WTC11 (cell line): ENCODE measurements around the gene CLPTM1L. TPM values are rescaled to one million over a fixed set of nuclear protein-coding genes. Genes with fewer than 3 reads are reported as not detected.
"Not testable (repeated sequence)": the region's sequence is repeated elsewhere in the genome, so short reads cannot be mapped to it uniquely, and the experiment has no call there.

Source experiments
- ATAC-seq: fragments of 200-7000 bp; cut with Tn5 transposase; 2 replicates; pipeline ENCODE4 v1.10.0; 2021; ENCODE audit warnings: mild to moderate bottlenecking, moderate library complexity
- CTCF ChIA-PET: fragments of 300-600 bp; sonication (Branson Sonifier 250); formaldehyde crosslinking; loops from one replicate; lab custom pipeline; 2021; ENCODE audit warnings: antibody characterized with exemption; lab: Charles Lee
- POLR2A ChIA-PET: fragments of 350-600 bp; sonication (Branson Sonifier 250); formaldehyde crosslinking; loops from one replicate; lab custom pipeline; 2021; ENCODE audit warnings: antibody characterized with exemption; lab: Charles Lee
- DNase-seq: peaks from one replicate; pipeline ENCODE4 v3.0.0; 2021; ENCODE audit warnings: low spot score
- H3K27ac Mint-ChIP-seq: 2 replicates; pipeline ENCODE4 v1.8.0; 2021; ENCODE audit warnings: mixed read lengths
- H3K27me3 Mint-ChIP-seq: 2 replicates; pipeline ENCODE4 v1.8.0; 2021; ENCODE audit warnings: low read depth, mild to moderate bottlenecking, moderate library complexity, mixed read lengths
- H3K36me3 Mint-ChIP-seq: 2 replicates; pipeline ENCODE4 v1.8.0; 2021; ENCODE audit warnings: mixed read lengths
- H3K4me1 Mint-ChIP-seq: 2 replicates; pipeline ENCODE4 v1.8.0; 2022; ENCODE audit warnings: mixed read lengths
- H3K4me3 Mint-ChIP-seq: 2 replicates; pipeline ENCODE4 v1.8.0; 2021; ENCODE audit warnings: mild to moderate bottlenecking, moderate library complexity, mixed read lengths
- H3K9me3 Mint-ChIP-seq: 2 replicates; pipeline ENCODE4 v1.8.0; 2021; ENCODE audit warnings: mixed read lengths
- ATF1 ChIP-seq: sonication (generic); formaldehyde crosslinking; IDR thresholded peaks from 2 replicates; pipeline ENCODE4 v1.8.1; 2023; ENCODE audit warnings: mild to moderate bottlenecking, moderate library complexity, missing genetic modification reagents
- E2F1 ChIP-seq: sonication (generic); formaldehyde crosslinking; IDR thresholded peaks from 2 replicates; pipeline ENCODE4 v1.8.0; 2022; ENCODE audit warnings: mild to moderate bottlenecking, missing genetic modification reagents
- ELF4 ChIP-seq: sonication (generic); formaldehyde crosslinking; IDR thresholded peaks from 2 replicates; pipeline ENCODE4 v1.8.1; 2022; ENCODE audit warnings: low read depth, mild to moderate bottlenecking, moderate library complexity, missing genetic modification reagents
- EMX1 ChIP-seq: fragments of 250-450 bp; sonication (Bioruptor Pico); IDR thresholded peaks from 2 replicates; pipeline ENCODE4 v1.8.0; 2021; ENCODE audit warnings: mild to moderate bottlenecking
- NR1H2 ChIP-seq: sonication (generic); formaldehyde crosslinking; IDR thresholded peaks from 2 replicates; pipeline ENCODE4 v1.9.0; 2021; ENCODE audit warnings: mild to moderate bottlenecking, moderate library complexity, missing genetic modification reagents
- OVOL2 ChIP-seq: fragments of 250-450 bp; sonication (Bioruptor Pico); IDR thresholded peaks from 2 replicates; pipeline ENCODE4 v1.9.0; 2021; ENCODE audit warnings: mild to moderate bottlenecking, borderline replicate concordance
- TEAD1 ChIP-seq: sonication (generic); formaldehyde crosslinking; IDR thresholded peaks from 2 replicates; pipeline ENCODE4 v1.8.0; 2022; ENCODE audit warnings: mild to moderate bottlenecking, missing genetic modification reagents
- TEAD4 ChIP-seq: sonication (generic); formaldehyde crosslinking; IDR thresholded peaks from 2 replicates; pipeline ENCODE4 v1.8.0; 2022; ENCODE audit warnings: mild to moderate bottlenecking, missing genetic modification reagents
- USF2 ChIP-seq: sonication (generic); formaldehyde crosslinking; IDR thresholded peaks from 2 replicates; pipeline ENCODE4 v1.8.1; 2023; ENCODE audit warnings: mild to moderate bottlenecking, missing genetic modification reagents, moderate library complexity
- ZNF423 ChIP-seq: fragments of 250-450 bp; sonication (Bioruptor Pico); IDR thresholded peaks from 2 replicates; pipeline ENCODE4 v2.1.2; 2022; ENCODE audit warnings: mild to moderate bottlenecking, moderate library complexity
- ZNF671 ChIP-seq: fragments of 250-450 bp; sonication (Bioruptor Pico); IDR thresholded peaks from 2 replicates; pipeline ENCODE4 v1.8.0; 2021; ENCODE audit warnings: mild to moderate bottlenecking
- ZSCAN18 ChIP-seq: fragments of 250-450 bp; sonication (Bioruptor Pico); IDR thresholded peaks from 2 replicates; pipeline ENCODE4 v2.1.2; 2022; ENCODE audit warnings: mild to moderate bottlenecking, moderate library complexity
- total RNA-seq: library from RNA; stranded (reverse); gene quantifications from 3 replicates; pipeline ENCODE4 v1.2.3, GENCODE V29; 2021
- TF ChIP-seq, protein P1 (sequence below): sonication (generic); formaldehyde crosslinking; IDR thresholded peaks from 2 replicates; pipeline ENCODE4 v1.8.0; 2022; ENCODE audit warnings: mild to moderate bottlenecking, missing genetic modification reagents
- TF ChIP-seq, protein P2 (sequence below): fragments of 250-450 bp; sonication (Bioruptor Pico); IDR thresholded peaks from 2 replicates; pipeline ENCODE4 v1.9.0; 2021; ENCODE audit warnings: mild to moderate bottlenecking
- TF ChIP-seq, protein P3 (sequence below): sonication (generic); formaldehyde crosslinking; IDR thresholded peaks from 2 replicates; pipeline ENCODE4 v1.8.1; 2022; ENCODE audit warnings: mild to moderate bottlenecking, moderate library complexity, missing genetic modification reagents

CLPTM1L gene
- total RNA-seq, 1 experiment from 2014 or later = 92.8 TPM

GRCh38 chr5:1343315-1343751 is 1.6 kb downstream of the CLPTM1L start:
- CTCF ChIA-PET = no interaction called here
- POLR2A ChIA-PET = no interaction called here
- Mint-ChIP-seq H3K4me1 (peaks cover 17% of the 10 kb centered on the region), H3K27me3 (no peaks in the 10 kb centered on the region; the same call in 1 of the 2 replicates), H3K36me3 (peaks cover 34% of the 10 kb centered on the region), H3K4me3 (peak overlapping the region; percentile 90), H3K9me3 (no peaks in the 10 kb centered on the region), H3K27ac (0 out of 2 replicates have a peak overlapping the region, but pooled peaks have one; percentile 24)
- no peak for ATAC-seq
- TF ChIP-seq EMX1 (CRISPR knock-in tag) = no peak
- no peak for TF ChIP-seq NR1H2 (CRISPR knock-in tag)
- no peak for TF ChIP-seq USF2 (CRISPR knock-in tag)
- DNase-seq = no peak

DNA sequence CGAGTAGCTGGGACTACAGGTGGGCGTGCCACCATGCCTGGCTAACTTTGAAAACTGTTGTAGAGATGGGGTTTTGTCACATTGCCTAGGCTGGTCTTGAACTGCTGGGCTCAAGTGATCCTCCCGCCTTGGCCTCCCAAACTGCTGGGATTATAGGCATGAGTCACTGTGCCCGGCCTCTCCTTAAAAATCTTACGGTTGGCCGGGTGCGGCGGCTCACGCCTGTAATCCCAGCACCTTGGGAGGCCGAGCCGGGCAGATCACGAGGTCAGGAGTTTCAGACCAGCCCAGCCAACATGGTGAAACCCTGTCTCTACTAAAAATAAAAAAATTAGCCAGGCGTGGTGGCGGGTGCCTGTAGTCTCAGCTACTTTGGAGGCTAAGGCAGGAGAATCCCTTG is 2.2 kb downstream of the CLPTM1L start:
- POLR2A ChIA-PET, CTCF ChIA-PET, ATAC-seq, H3K27ac Mint-ChIP-seq, H3K27me3 Mint-ChIP-seq, DNase-seq, H3K9me3 Mint-ChIP-seq: not testable (repeated sequence)
- peaks cover 36% of the 10 kb centered on the region for H3K36me3 Mint-ChIP-seq
- peaks cover 17% of the 10 kb centered on the region for H3K4me1 Mint-ChIP-seq
- H3K4me3 Mint-ChIP-seq = peak overlapping the region; percentile 90

DNA sequence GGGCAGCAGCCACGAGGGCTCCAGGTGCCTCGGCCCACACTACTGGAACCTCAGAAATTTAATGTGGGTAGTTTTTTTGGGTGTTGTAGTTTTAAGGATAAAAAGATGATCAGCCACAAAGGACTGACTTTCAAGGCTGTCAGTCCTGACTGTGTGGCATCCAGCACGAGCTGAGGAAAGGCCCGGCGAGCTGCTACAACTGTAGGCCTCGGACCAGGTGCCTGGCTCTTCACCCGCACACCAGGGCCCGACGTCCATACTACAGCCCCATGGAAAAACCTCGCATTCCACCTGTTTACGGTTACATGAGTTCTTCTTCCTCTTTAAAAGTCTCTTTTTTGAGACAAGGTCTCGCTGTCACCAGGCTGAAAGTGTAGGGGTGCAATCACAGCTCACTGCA is 2.6 kb downstream of the CLPTM1L start:
- H3K36me3 Mint-ChIP-seq = peaks cover 41% of the 10 kb centered on the region
- H3K27me3 Mint-ChIP-seq = no peaks in the 10 kb centered on the region; the same call in 1 of the 2 replicates
- peaks cover 15% of the 10 kb centered on the region for H3K4me1 Mint-ChIP-seq
- no peak for DNase-seq
- no peak overlapping the region for H3K4me3 Mint-ChIP-seq
- no peaks in the 10 kb centered on the region for H3K9me3 Mint-ChIP-seq
- TF ChIP-seq ATF1 (CRISPR knock-in tag) (no peak), TEAD4 (no peak), ZSCAN18 (CRISPR knock-in tag) (no peak), ELF4 (CRISPR knock-in tag) (no peak), ZNF423 (CRISPR knock-in tag) (no peak), ZNF671 (CRISPR knock-in tag) (no peak)
- TF ChIP-seq, protein P1, sequence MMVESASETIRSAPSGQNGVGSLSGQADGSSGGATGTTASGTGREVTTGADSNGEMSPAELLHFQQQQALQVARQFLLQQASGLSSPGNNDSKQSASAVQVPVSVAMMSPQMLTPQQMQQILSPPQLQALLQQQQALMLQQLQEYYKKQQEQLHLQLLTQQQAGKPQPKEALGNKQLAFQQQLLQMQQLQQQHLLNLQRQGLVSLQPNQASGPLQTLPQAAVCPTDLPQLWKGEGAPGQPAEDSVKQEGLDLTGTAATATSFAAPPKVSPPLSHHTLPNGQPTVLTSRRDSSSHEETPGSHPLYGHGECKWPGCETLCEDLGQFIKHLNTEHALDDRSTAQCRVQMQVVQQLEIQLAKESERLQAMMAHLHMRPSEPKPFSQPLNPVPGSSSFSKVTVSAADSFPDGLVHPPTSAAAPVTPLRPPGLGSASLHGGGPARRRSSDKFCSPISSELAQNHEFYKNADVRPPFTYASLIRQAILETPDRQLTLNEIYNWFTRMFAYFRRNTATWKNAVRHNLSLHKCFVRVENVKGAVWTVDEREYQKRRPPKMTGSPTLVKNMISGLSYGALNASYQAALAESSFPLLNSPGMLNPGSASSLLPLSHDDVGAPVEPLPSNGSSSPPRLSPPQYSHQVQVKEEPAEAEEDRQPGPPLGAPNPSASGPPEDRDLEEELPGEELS (CRISPR knock-in tag) = no peak
- TF ChIP-seq, protein P2, sequence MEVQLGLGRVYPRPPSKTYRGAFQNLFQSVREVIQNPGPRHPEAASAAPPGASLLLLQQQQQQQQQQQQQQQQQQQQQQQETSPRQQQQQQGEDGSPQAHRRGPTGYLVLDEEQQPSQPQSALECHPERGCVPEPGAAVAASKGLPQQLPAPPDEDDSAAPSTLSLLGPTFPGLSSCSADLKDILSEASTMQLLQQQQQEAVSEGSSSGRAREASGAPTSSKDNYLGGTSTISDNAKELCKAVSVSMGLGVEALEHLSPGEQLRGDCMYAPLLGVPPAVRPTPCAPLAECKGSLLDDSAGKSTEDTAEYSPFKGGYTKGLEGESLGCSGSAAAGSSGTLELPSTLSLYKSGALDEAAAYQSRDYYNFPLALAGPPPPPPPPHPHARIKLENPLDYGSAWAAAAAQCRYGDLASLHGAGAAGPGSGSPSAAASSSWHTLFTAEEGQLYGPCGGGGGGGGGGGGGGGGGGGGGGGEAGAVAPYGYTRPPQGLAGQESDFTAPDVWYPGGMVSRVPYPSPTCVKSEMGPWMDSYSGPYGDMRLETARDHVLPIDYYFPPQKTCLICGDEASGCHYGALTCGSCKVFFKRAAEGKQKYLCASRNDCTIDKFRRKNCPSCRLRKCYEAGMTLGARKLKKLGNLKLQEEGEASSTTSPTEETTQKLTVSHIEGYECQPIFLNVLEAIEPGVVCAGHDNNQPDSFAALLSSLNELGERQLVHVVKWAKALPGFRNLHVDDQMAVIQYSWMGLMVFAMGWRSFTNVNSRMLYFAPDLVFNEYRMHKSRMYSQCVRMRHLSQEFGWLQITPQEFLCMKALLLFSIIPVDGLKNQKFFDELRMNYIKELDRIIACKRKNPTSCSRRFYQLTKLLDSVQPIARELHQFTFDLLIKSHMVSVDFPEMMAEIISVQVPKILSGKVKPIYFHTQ (CRISPR knock-in tag) = no peak
- TF ChIP-seq, all 79 proteins: peak for 0
- ChIA-PET CTCF (interaction anchor here (1.0 kb wide), 1 partner anchor 312 kb away, joined by 3 read pairs; no protein-coding TSS in a partner anchor), POLR2A (no interaction called here)
- ATAC-seq = no peak
- no peak overlapping the region for H3K27ac Mint-ChIP-seq

- Mint-ChIP-seq H3K36me3 (peaks cover 45% of the 10 kb centered on the region), H3K4me3 (no peak overlapping the region), H3K9me3 (no peaks in the 10 kb centered on the region), H3K27me3 (no peaks in the 10 kb centered on the region; the same call in 1 of the 2 replicates), H3K27ac (no peak overlapping the region), H3K4me1 (peaks cover 14% of the 10 kb centered on the region)
- CTCF ChIA-PET = interaction anchor here (1.0 kb wide), 1 partner anchor 312 kb away, joined by 3 read pairs; no protein-coding TSS in a partner anchor
- POLR2A ChIA-PET = no interaction called here
- ATAC-seq (no peak), DNase-seq (no peak)
- no peak for TF ChIP-seq TEAD1 (CRISPR knock-in tag)
- TF ChIP-seq ATF1 (CRISPR knock-in tag) = no peak
- no peak for TF ChIP-seq TEAD4
- no peak for TF ChIP-seq E2F1
- TF ChIP-seq EMX1 (CRISPR knock-in tag) = no peak
- TF ChIP-seq, protein P2 (CRISPR knock-in tag) = no peak
- TF ChIP-seq OVOL2 (CRISPR knock-in tag) = no peak
- TF ChIP-seq, protein P3, sequence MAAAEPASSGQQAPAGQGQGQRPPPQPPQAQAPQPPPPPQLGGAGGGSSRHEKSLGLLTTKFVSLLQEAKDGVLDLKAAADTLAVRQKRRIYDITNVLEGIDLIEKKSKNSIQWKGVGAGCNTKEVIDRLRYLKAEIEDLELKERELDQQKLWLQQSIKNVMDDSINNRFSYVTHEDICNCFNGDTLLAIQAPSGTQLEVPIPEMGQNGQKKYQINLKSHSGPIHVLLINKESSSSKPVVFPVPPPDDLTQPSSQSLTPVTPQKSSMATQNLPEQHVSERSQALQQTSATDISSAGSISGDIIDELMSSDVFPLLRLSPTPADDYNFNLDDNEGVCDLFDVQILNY = no peak
Measured at GRCh38 chr5:1341863-1342262, 3.0 kb downstream of the CLPTM1L start.
